Activated CD4-positive, alpha-beta T cell treated with anti-CD3 and anti-CD28 coated beads, Interleukin-2, amount 10 ng/mL, durations not matched to agents 24 days and 14 days (primary cell): ENCODE data around the gene TOR4A. TPM values are rescaled to one million over a fixed set of nuclear protein-coding genes. Genes with fewer than 3 reads are reported as not detected.
"Not testable (repeated sequence)": the region's sequence is repeated elsewhere in the genome, so short reads cannot be mapped to it uniquely, and the experiment has no call there.

Experiments used
- DNase-seq: peaks from one replicate; pipeline ENCODE4 v3.0.0; 2022
- H3K27ac Mint-ChIP-seq: one replicate; pipeline ENCODE4 v1.8.0; 2022; ENCODE audit warnings: mild to moderate bottlenecking, mixed read lengths
- H3K27me3 Mint-ChIP-seq: one replicate; pipeline ENCODE4 v1.8.0; 2022; ENCODE audit warnings: mixed read lengths
- H3K36me3 Mint-ChIP-seq: one replicate; pipeline ENCODE4 v1.8.0; 2022; ENCODE audit warnings: low read depth, mild to moderate bottlenecking, mixed read lengths
- H3K4me1 Mint-ChIP-seq: one replicate; pipeline ENCODE4 v1.8.0; 2021; ENCODE audit warnings: mixed read lengths
- H3K4me3 Mint-ChIP-seq: one replicate; pipeline ENCODE4 v1.8.0; 2022; ENCODE audit warnings: mild to moderate bottlenecking, moderate library complexity, mixed read lengths
- H3K9me3 Mint-ChIP-seq: one replicate; pipeline ENCODE4 v1.8.0; 2021; ENCODE audit warnings: mixed read lengths
- intact Hi-C: fragments of 100-400 bp; cut with micrococcal nuclease; formaldehyde crosslinking; loops from one replicate; pipeline ENCODE4 v1.15.1; 2023
- total RNA-seq: library from RNA; stranded (reverse); gene quantifications from 2 replicates; pipeline ENCODE4 v1.2.3, GENCODE V29; 2022

The TOR4A gene
- total RNA-seq, 1 donor from 2014 or later = 11.4 TPM

GRCh38 chr9:137234758-137235423 is 42.6 kb upstream of the TOR4A start:
- peaks cover 7% of the 10 kb centered on the region for H3K4me1 Mint-ChIP-seq
- no peaks in the 10 kb centered on the region for H3K9me3 Mint-ChIP-seq
- H3K27me3 Mint-ChIP-seq = peaks cover 2% of the 10 kb centered on the region
- no peak overlapping the region for H3K27ac Mint-ChIP-seq
- intact Hi-C loops = no loop called here
- DNase-seq = no peak
- H3K4me3 Mint-ChIP-seq = no peak overlapping the region
- peaks cover 2% of the 10 kb centered on the region for H3K36me3 Mint-ChIP-seq

DNA sequence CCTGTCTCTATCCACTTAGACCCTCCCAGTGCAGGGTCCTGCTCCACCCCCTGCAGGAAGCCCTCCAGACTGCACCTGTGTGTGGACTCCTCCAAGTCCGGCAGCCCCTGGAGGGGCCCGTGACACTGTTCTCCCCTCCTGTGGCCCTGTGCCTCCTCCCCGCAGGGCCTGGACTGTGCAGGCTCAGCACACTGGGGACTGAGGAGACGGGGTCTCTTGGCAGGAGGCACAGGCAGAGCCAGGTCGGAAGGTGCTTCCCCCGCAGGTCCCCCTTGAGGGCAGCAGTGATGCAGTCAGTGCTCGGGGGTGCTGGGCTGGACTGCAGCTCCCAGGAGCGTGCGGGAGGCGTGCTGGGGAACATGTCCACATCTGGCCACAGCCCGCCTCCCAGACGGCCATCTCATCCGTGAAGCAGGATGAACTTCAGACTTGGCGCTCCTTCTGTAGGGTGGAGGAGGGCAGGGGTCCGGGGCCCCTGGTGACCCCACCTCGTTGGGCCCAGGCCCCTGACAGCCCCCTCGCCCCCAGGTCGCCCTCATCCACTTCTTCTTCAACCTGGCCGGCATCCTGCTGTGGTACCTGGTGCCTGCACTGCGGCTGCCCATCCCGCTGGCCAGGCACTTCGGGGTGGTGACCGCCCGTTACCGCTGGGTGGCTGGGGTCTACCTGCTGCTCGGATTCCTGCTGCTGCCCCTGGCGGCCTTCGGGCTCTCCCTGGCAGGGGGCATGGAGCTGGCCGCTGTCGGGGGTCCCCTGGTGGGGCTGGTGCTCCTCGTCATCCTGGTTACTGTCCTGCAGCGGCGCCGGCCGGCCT is 41.9 kb upstream of the TOR4A start:
- intact Hi-C loops = loop anchor here (2.0 kb wide), 1 partner anchor 47 kb away; the partner anchor contains the start of genes ANAPC2 and SSNA1
- Mint-ChIP-seq H3K4me3 (no peak overlapping the region), H3K9me3 (no peaks in the 10 kb centered on the region), H3K4me1 (peaks cover 7% of the 10 kb centered on the region), H3K27me3 (peaks cover 2% of the 10 kb centered on the region), H3K36me3 (peaks cover 2% of the 10 kb centered on the region), H3K27ac (no peak overlapping the region)
- DNase-seq = no peak

DNA sequence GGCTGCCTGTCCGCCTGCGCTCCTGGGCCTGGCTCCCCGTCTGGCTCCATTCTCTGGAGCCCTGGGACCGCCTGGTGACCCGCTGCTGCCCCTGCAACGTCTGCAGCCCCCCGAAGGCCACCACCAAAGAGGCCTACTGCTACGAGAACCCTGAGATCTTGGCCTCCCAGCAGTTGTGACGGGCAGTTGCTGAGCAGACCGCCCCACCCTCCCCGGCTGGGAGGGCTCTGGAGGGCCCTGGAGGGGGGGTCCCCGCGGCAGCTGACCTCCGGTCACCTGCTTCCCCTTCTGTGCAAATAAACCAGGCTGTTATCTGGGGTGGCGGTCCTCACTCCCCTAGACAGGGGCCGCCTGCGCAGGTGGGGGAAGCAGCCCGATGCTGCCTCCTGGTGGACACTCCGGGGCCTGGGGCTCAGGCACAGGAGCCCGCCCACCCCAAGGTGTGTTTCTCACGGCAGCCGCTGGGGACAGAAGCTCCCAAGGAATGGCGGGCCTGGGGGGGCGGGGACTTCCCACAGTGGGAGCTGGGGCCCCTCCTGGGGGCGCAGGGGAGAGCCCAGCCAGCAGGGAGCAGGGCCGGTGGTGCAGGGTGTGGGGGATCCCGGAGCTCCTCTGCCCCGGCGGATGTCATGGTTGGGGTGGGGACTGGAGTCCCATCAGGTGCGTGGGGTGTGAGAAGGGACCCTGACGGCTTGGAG is 41.1 kb upstream of the TOR4A start:
- H3K4me1 Mint-ChIP-seq = peaks cover 7% of the 10 kb centered on the region
- peaks cover 3% of the 10 kb centered on the region for H3K27me3 Mint-ChIP-seq
- H3K27ac Mint-ChIP-seq = no peak overlapping the region
- intact Hi-C loops = loop anchor here (2.0 kb wide), 1 partner anchor 48 kb away; the partner anchor contains the start of genes ANAPC2 and SSNA1
- H3K4me3 Mint-ChIP-seq = no peak overlapping the region
- H3K36me3 Mint-ChIP-seq = peaks cover 5% of the 10 kb centered on the region
- DNase-seq = peak; percentile 97
- H3K9me3 Mint-ChIP-seq = no peaks in the 10 kb centered on the region

- Mint-ChIP-seq H3K4me1 (peaks cover 7% of the 10 kb centered on the region), H3K4me3 (no peak overlapping the region), H3K36me3 (peaks cover 9% of the 10 kb centered on the region), H3K27ac (no peak overlapping the region), H3K9me3 (no peaks in the 10 kb centered on the region), H3K27me3 (peaks cover 3% of the 10 kb centered on the region)
- DNase-seq = no peak
- intact Hi-C loops = loop anchor here (2.0 kb wide), 1 partner anchor 48 kb away; the partner anchor contains the start of genes ANAPC2 and SSNA1
Measured at GRCh38 chr9:137236936-137237421, 40.5 kb upstream of the TOR4A start.

DNA sequence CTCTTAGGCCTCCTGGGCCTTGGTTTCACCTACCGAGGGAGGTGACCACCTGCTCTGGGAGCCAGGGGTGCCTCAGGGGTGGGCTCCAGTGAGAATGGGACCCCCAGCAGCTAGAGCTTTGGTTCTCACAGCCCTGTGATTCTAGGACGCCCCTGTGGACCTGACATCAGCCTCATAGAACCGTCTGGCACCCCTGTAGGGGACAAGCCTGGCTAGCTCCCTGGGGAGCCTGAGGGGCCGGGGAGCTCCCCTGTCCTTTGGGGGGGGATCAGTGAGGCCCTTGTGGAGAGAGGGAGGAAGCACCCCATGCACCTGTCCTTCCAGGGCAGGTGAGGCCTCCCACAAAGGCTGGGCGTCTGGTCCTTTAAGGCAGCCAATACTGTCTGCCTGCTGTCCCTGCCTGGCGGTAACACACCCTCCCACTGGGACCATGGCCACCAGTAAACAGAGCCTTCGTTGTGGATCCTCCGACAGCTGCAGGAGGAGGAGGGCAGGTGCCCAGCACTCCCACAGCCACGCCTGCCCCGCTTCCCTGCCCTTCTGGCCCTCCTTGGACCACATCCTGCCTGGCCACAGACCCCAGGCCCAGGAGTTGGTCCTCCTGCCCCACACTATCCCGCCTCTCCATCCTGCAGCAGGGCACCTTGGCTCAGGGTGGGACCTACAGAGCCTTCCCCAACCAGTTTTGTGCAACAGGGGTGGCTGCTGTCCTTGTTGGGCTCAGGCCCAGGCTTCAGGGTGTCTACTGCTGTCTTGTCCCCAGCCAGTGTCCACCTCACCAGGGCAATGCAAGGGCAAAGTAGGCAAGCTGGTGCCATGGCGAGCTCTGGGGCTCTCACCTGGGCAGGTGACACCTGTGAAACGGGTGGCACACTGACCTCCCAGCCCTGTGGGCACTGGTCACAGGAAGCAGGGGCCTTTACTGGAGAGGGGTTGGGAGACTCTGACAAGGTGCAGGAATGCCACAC is 39.5 kb upstream of the TOR4A start:
- DNase-seq = no peak
- H3K4me1 Mint-ChIP-seq = peaks cover 17% of the 10 kb centered on the region
- intact Hi-C loops = loop anchor here (2.0 kb wide), 1 partner anchor 49 kb away; the partner anchor contains the start of genes ANAPC2 and SSNA1

DNA sequence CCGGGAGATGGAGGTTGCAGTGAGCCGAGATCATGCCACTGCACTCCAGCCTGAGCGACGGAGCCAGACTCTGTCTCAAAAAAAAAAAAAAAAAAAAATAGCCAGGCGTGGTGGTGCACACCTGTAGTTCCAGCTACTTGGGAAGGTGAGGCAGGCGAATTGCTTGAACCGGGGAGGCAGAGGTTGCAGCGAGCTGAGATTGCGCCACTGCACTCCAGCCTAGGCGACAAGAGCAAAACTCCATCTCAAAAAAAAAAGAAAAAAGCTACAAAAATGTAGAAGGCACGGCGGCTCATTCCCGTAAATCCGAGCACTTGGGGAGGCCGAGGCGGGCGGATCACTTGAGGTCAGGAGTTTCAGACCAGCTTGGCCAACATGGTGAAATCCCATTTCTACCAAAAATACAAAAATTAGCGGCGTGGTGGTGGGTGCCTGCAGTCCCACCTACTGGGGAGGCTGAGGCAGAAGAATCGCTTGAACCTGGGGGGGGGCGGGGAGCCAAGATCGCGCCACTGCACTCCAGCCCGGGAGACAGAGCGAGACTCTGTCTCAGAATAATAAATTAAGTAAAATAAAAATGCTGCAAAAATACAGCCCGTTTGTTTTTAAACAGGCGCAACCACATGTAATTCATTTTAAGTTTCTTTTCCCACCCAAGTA is 37.9 kb upstream of the TOR4A start:
- H3K9me3 Mint-ChIP-seq, H3K27me3 Mint-ChIP-seq, DNase-seq: not testable (repeated sequence)
- Mint-ChIP-seq H3K4me3 (peak overlapping the region; percentile 90), H3K4me1 (peaks cover 19% of the 10 kb centered on the region), H3K27ac (peak overlapping the region; percentile 53), H3K36me3 (peaks cover 28% of the 10 kb centered on the region)
- intact Hi-C loops = loop anchor here (2.0 to 5.0 kb wide), 2 partner anchors 37 to 111 kb away; partner anchors contain the start of gene TPRN

More for the DNA sequence above, 39.5 kb upstream of the TOR4A start:
- H3K27me3 Mint-ChIP-seq = peaks cover 3% of the 10 kb centered on the region
- H3K4me3 Mint-ChIP-seq = peak overlapping the region; percentile 15
- H3K36me3 Mint-ChIP-seq = peaks cover 20% of the 10 kb centered on the region
- H3K27ac Mint-ChIP-seq = no peak overlapping the region
- no peaks in the 10 kb centered on the region for H3K9me3 Mint-ChIP-seq

DNA sequence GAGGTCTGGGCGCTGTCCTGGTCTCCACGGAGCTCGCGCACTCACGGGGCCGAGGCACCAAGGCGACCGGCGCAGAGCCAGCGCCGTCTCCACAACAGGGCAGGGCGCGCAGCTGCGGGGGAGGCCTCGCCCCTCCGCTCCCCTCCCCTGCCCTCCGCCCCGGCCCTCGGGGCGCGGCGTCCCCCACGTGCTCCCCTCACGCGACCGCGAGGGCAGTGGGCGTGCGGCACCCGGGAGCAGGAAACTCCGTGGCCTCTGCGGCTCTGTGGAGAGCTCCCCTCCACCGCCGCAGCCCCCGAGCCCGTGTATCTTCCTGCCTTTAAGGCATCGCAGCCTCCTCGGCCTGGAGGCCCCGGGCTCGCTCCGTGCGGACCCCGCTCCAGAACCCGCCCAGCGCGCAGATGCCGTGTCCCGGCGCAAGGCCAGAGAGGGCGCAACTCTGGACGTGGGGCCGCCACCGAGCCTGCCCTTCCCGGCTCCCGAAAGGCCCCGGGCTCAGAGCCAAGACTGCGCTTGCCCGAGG is 37.1 kb upstream of the TOR4A start:
- peaks cover 2% of the 10 kb centered on the region for H3K27me3 Mint-ChIP-seq
- H3K4me1 Mint-ChIP-seq = peaks cover 19% of the 10 kb centered on the region
- H3K9me3 Mint-ChIP-seq = no peaks in the 10 kb centered on the region
- H3K4me3 Mint-ChIP-seq = peak overlapping the region; percentile 90
- peak; percentile 93 for DNase-seq
- peaks cover 28% of the 10 kb centered on the region for H3K36me3 Mint-ChIP-seq
- intact Hi-C loops = loop anchor here (2.0 to 5.0 kb wide), 2 partner anchors 38 to 112 kb away; partner anchors contain the start of gene TPRN
- H3K27ac Mint-ChIP-seq = peak overlapping the region; percentile 53

DNA sequence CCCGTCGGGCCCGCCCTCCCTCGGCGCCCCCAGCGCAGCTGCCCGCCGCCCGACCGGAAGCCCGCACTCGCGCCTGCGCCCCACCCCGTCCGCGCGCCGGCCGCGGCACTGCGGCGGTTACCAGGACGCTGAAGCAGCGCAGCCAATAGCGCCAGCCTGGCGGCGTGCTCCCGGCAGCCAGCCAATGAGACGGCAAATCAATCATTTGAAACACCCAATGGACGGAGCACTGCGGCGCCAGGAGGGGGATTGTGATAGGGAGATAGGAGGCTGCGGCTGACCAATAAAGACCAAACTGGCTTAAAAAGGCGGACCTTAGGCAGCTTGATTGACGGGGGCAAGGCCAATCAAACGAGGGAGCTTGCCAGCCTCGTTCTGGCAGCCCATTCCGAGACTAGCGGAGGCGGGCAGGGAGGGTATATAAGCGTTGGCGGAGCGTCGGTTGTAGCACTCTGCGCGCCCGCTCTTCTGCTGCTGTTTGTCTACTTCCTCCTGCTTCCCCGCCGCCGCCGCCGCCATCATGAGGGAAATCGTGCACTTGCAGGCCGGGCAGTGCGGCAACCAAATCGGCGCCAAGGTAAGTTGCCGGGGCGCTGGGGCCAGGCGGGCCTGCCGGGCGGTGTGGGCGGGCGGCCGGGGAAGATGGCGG is 36.6 kb upstream of the TOR4A start, which contains the start of gene TUBB4B:
Gene TUBB4B (plus strand): TSS at position 447 of the 649 bp plus-strand sequence. CDS start 74 bp downstream, at position 521.
- DNase-seq = peak; percentile 99
- intact Hi-C loops = loop anchor here (1.0 to 5.0 kb wide), 4 partner anchors 14 to 112 kb away; partner anchors contain the start of genes NELFB and TPRN
- peaks cover 28% of the 10 kb centered on the region for H3K36me3 Mint-ChIP-seq
- no peaks in the 10 kb centered on the region for H3K9me3 Mint-ChIP-seq
- H3K27me3 Mint-ChIP-seq = peaks cover 2% of the 10 kb centered on the region
- H3K4me3 Mint-ChIP-seq = peak within 1 kb of the TSS; percentile 90
- H3K27ac Mint-ChIP-seq = peak within 1 kb of the TSS; percentile 95
- peaks cover 19% of the 10 kb centered on the region for H3K4me1 Mint-ChIP-seq

DNA sequence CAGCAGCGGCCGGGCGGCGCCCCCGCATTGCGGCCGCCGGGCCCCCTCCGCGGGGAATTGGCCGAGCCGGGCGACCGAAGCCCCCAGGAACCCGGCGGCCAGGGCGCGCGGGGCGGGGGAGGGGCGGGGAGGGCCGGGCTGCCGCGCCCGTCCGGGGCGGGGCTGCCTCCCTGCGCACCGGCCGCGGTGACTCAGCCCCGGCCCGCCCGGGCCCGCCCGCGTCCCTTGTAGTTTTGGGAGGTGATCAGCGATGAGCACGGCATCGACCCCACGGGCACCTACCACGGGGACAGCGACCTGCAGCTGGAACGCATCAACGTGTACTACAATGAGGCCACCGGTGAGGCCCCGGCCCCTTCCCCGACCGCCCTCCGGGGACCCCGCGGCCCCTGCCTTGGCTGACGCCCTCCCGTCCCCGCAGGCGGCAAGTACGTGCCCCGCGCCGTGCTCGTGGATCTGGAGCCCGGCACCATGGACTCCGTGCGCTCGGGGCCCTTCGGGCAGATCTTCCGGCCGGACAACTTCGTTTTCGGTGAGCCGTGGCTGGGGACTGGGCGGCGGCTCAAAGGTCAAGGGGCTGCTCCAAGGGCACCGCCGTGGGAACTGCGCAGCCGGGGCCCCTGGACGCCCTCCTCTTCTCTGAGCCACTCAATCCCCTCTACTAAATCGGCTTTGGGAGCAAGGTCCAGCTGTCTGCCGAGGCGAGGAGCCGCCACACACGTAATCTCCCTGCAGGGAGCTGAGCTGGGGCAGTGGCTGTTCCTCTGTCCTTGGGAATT is 35.8 kb upstream of the TOR4A start:
- intact Hi-C loops = loop anchor here (1.0 to 5.0 kb wide), 4 partner anchors 14 to 113 kb away; partner anchors contain the start of genes NELFB and TPRN
- Mint-ChIP-seq H3K36me3 (peaks cover 28% of the 10 kb centered on the region), H3K27me3 (peaks cover 2% of the 10 kb centered on the region), H3K9me3 (no peaks in the 10 kb centered on the region), H3K27ac (peak overlapping the region; percentile 83), H3K4me3 (peak overlapping the region; percentile 90), H3K4me1 (peaks cover 19% of the 10 kb centered on the region)
- peak; percentile 90 for DNase-seq

DNA sequence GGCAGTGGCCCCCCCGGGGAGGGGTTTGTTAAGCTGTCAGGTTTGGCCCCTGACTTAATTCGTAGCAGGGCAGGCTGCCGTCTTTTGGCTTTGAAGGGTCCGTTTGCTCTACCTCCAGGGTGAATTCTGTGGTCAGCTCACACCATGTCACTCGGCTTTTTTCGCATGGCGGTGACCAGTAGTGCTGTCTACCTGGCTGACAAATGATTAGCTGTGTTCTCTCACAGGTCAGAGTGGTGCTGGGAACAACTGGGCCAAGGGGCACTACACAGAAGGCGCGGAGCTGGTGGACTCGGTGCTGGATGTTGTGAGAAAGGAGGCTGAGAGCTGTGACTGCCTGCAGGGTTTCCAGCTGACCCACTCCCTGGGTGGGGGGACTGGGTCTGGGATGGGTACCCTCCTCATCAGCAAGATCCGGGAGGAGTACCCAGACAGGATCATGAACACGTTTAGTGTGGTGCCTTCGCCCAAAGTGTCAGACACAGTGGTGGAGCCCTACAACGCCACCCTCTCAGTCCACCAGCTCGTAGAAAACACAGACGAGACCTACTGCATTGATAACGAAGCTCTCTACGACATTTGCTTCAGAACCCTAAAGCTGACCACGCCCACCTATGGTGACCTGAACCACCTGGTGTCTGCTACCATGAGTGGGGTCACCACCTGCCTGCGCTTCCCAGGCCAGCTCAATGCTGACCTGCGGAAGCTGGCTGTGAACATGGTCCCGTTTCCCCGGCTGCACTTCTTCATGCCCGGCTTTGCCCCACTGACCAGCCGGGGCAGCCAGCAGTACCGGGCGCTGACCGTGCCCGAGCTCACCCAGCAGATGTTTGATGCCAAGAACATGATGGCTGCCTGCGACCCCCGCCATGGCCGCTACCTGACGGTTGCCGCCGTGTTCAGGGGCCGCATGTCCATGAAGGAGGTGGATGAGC is 35.0 kb upstream of the TOR4A start:
- Mint-ChIP-seq H3K36me3 (peaks cover 28% of the 10 kb centered on the region), H3K9me3 (no peaks in the 10 kb centered on the region), H3K4me3 (peak overlapping the region; percentile 86), H3K27ac (peak overlapping the region; percentile 83), H3K4me1 (peaks cover 19% of the 10 kb centered on the region), H3K27me3 (peaks cover 2% of the 10 kb centered on the region)
- DNase-seq = peak; percentile 78
- intact Hi-C loops = loop anchor here (5.0 kb wide), 1 partner anchor 40 kb away; the partner anchor contains the start of gene TPRN
